Measurements from ENCODE around the gene MYO18A. TPM values are rescaled to one million over a fixed set of nuclear protein-coding genes. Genes with fewer than 3 reads are reported as not detected.

MYO18A gene
- total and polyA plus RNA-seq, 2 donors from 2014 or later, result 25.6 to 60.7 TPM

DNA sequence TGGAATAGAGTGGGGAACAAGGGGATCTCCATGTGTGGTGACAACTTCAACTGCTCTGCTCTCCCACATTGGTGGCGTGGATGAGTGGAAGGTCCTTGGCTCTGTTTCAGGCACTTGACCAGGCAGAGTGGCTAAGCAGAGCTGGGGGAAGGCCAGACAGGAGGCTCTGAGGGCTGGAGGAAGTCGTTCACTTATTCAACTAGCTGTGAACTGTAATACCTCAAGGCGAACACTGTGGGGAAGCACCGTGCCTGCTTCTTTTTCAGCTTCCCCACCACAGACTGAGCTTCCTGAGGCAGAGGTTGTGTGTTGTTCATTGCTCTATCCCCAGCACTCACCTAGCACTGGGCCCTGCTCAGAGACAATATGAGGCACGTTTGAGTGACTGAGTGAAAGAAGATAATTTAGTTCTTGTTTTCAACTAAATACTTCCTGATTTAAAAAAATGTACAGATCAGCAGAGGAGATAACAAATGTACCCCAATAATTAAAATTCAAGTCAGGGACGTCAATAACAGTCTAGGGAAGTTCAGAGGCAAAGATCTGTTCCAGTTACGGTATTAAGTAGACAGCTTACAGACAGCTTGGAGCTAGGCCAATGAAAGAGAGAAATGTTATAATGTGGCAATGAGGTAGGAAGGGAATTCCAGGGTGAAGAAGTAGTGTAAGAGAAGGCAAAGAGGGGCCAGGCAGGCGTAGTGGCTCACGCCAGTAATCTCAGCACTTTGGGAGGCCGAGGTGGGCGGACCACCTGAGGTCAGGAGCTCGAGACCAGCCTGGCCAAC is 34.7 kb downstream of the MYO18A start:
- TF ChIP-seq CTCF (IDR thresholded peaks at IDR 0.05; ENCODE audit: borderline replicate concordance, extremely low read depth, insufficient read depth), result peak; percentile 84
- H3K4me3 ChIP-seq (ENCODE audit: low read length in 3 of 3), result no peak overlapping the region
- no peaks in the 10 kb centered on the region for H3K27me3 ChIP-seq (ENCODE audit: control insufficient read depth, insufficient read depth, low read length)
- peak in 4 of 5 donors; percentile 35 to 86 (median 71) for DNase-seq
- H3K27ac ChIP-seq (ENCODE audit: low read depth in 2 of 2, low read length in 2 of 2), result no peak overlapping the region
- no peaks in the 10 kb centered on the region for H3K9me3 ChIP-seq (ENCODE audit: control insufficient read depth in 2 of 3, insufficient read depth in 1 of 3, low read length in 3 of 3)
- H3K9ac ChIP-seq (ENCODE audit: low read length in 3 of 3), result no peak overlapping the region
- H3K4me1 ChIP-seq (ENCODE audit: control insufficient read depth in 2 of 3, insufficient read depth in 2 of 3, low read depth in 1 of 3, low read length in 3 of 3), result peaks cover 0 to 28% (median 10%) of the 10 kb centered on the region in 3 donors
- no peak for FAIRE-seq
- intact Hi-C loops (cut with DNase I), result no loop called here
- no peaks in the 10 kb centered on the region for H3K36me3 ChIP-seq (ENCODE audit: control insufficient read depth in 2 of 3, insufficient read depth in 3 of 3, low read length in 3 of 3)

DNA sequence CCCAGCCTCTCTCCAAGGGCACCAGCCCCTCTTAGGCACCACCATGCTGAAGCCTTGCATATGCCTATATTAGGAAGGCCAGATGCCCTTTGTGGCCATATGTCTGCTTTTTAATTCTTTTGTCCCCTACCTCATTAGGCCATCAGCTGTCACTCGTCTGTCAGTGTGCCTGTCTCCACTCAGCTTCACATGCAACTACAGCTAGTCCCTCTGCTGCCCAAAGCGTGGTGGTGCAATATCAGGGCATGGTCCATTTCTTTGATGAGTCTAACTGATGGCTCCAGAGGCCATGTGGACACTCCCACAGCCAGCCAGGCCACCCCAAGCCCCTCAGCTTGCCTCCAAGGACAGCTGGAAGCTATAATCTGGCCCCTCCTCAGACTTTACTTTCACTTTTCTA is 36.3 kb downstream of the MYO18A start:
- FAIRE-seq (no peak), DNase-seq (no peak)
- H3K36me3 ChIP-seq (ENCODE audit: control insufficient read depth in 2 of 3, insufficient read depth in 3 of 3, low read length in 3 of 3), result no peaks in the 10 kb centered on the region
- no peaks in the 10 kb centered on the region for H3K27me3 ChIP-seq (ENCODE audit: control insufficient read depth, insufficient read depth, low read length)
- H3K27ac ChIP-seq (ENCODE audit: low read depth in 2 of 2, low read length in 2 of 2), result no peak overlapping the region
- no peak overlapping the region for H3K9ac ChIP-seq (ENCODE audit: low read length in 3 of 3)
- intact Hi-C loops (cut with DNase I), result no loop called here
- no peak overlapping the region for H3K4me3 ChIP-seq (ENCODE audit: low read length in 3 of 3)
- H3K9me3 ChIP-seq (ENCODE audit: control insufficient read depth in 2 of 3, insufficient read depth in 1 of 3, low read length in 3 of 3), result no peaks in the 10 kb centered on the region
- TF ChIP-seq CTCF (IDR thresholded peaks at IDR 0.05; ENCODE audit: borderline replicate concordance, extremely low read depth, insufficient read depth), result peak; percentile 31
- peaks cover 0 to 33% (median 17%) of the 10 kb centered on the region in 3 donors for H3K4me1 ChIP-seq (ENCODE audit: control insufficient read depth in 2 of 3, insufficient read depth in 2 of 3, low read depth in 1 of 3, low read length in 3 of 3)

GRCh38 chr17:29141514-29141876 is 38.7 kb downstream of the MYO18A start:
- Histone ChIP-seq H3K9me3 (ENCODE audit: control insufficient read depth in 2 of 3, insufficient read depth in 1 of 3, low read length in 3 of 3) (no peaks in the 10 kb centered on the region), H3K36me3 (ENCODE audit: control insufficient read depth in 2 of 3, insufficient read depth in 3 of 3, low read length in 3 of 3) (no peaks in the 10 kb centered on the region), H3K27me3 (ENCODE audit: control insufficient read depth, insufficient read depth, low read length) (no peaks in the 10 kb centered on the region), H3K9ac (ENCODE audit: low read length in 3 of 3) (peak overlapping the region in 1 of 3 donors; percentile 22), H3K27ac (ENCODE audit: low read depth in 2 of 2, low read length in 2 of 2) (no peak overlapping the region), H3K4me1 (ENCODE audit: control insufficient read depth in 2 of 3, insufficient read depth in 2 of 3, low read depth in 1 of 3, low read length in 3 of 3) (peaks cover 0 to 33% (median 21%) of the 10 kb centered on the region in 3 donors), H3K4me3 (ENCODE audit: low read length in 3 of 3) (no peak overlapping the region)
- TF ChIP-seq CTCF (IDR thresholded peaks at IDR 0.05; ENCODE audit: borderline replicate concordance, extremely low read depth, insufficient read depth), result no peak
- intact Hi-C loops (cut with DNase I), result no loop called here
- DNase-seq (peak in 1 of 5 donors; percentile 37), FAIRE-seq (no peak)

Data from kidney (tissue), 14 donors.